NT2/D1 (cell line): Measurements from ENCODE around the gene CRISP1.

ENCODE experiments used
- SUZ12 ChIP-seq: IDR thresholded peaks from 2 replicates; pipeline ENCODE4 v1.6.1; 2011; ENCODE audit not compliant: insufficient read length, insufficient read depth; ENCODE audit errors: extremely low read depth
- YY1 ChIP-seq: IDR thresholded peaks from 2 replicates; pipeline ENCODE4 v1.6.1; 2011; ENCODE audit not compliant: insufficient read length, insufficient read depth

GRCh38 chr6:49855221-49855620 lies 11.1 kb downstream of the CRISP1 start:
- TF ChIP-seq SUZ12: no peak
- TF ChIP-seq YY1: no peak
